Endothelial cell of umbilical vein (primary cell): ENCODE results near the gene PODXL2.

ENCODE experiments used
- FOS ChIP-seq: IDR thresholded peaks from 2 replicates; pipeline ENCODE4 v1.6.1; 2011; ENCODE audit warnings: mild to moderate bottlenecking, low read length, moderate library complexity, borderline replicate concordance; ENCODE audit not compliant: insufficient read depth
- JUN ChIP-seq: IDR thresholded peaks from 2 replicates; pipeline ENCODE4 v1.6.1; 2011; ENCODE audit warnings: borderline replicate concordance, low read depth; ENCODE audit not compliant: insufficient read length, insufficient read depth
- TF ChIP-seq, protein P1 (sequence below), 2 donors: IDR thresholded peaks; 1 replicate in 1 of 2; 2 replicates in 1 of 2; pipeline ENCODE4 v1.5.1; 2011; ENCODE audit warnings: low read length in 2 of 2, mild to moderate bottlenecking in 2 of 2, moderate library complexity in 2 of 2, control low read depth in 1 of 2, inconsistent platforms in 1 of 2, low read depth in 1 of 2; ENCODE audit not compliant: insufficient read depth in 1 of 2; ENCODE audit errors: extremely low read depth in 1 of 2

DNA sequence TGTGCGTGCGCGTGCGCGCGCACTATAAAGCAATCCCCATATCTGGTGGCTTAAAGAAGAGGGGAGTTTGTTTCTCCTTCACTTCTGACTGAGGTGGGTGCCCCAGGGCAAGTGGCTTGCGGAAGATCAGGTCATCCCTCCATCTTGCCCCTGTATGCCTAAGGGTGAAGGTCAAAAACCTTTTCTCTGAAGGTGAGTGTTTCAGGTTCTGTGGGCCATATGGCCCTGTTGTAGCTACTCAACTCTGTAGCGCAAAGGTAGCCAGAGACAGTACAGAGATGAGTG lies 49.3 kb downstream of the PODXL2 start:
- TF ChIP-seq, protein P1, sequence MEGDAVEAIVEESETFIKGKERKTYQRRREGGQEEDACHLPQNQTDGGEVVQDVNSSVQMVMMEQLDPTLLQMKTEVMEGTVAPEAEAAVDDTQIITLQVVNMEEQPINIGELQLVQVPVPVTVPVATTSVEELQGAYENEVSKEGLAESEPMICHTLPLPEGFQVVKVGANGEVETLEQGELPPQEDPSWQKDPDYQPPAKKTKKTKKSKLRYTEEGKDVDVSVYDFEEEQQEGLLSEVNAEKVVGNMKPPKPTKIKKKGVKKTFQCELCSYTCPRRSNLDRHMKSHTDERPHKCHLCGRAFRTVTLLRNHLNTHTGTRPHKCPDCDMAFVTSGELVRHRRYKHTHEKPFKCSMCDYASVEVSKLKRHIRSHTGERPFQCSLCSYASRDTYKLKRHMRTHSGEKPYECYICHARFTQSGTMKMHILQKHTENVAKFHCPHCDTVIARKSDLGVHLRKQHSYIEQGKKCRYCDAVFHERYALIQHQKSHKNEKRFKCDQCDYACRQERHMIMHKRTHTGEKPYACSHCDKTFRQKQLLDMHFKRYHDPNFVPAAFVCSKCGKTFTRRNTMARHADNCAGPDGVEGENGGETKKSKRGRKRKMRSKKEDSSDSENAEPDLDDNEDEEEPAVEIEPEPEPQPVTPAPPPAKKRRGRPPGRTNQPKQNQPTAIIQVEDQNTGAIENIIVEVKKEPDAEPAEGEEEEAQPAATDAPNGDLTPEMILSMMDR (IDR thresholded peaks at IDR 0.05; ENCODE audit: extremely low read depth in 1 of 2, insufficient read depth in 1 of 2, low read depth in 1 of 2, low read length in 2 of 2), result no peak
- TF ChIP-seq FOS, result no peak
- no peak for TF ChIP-seq JUN
